Body of pancreas (tissue), 4 donors: Measurements from ENCODE around the gene PPFIA4. TPM values are rescaled to one million over a fixed set of nuclear protein-coding genes. Genes with fewer than 3 reads are reported as not detected.

Experiments
- ATAC-seq: fragments of 150-250 bp; one replicate; pipeline ENCODE4 v1.9.1; 2016
- DNase-seq, 4 donors: peaks; one replicate each; pipeline ENCODE4 v3.0.0-alpha.2; 2019
- H3K27ac ChIP-seq, 4 donors: fragments of 200-600 bp; sonication (generic); 1 replicate in 3 of 4; 2 replicates in 1 of 4; pipeline versions ENCODE4 v1.5.1 to v1.6.1; 2016 to 2019; ENCODE audit warnings: mild to moderate bottlenecking in 1 of 4, mixed read lengths in 1 of 4, moderate library complexity in 1 of 4
- H3K27me3 ChIP-seq, 2 donors: fragments of 200-600 bp; sonication (generic); one replicate each; pipeline ENCODE4 v1.6.0; 2016; ENCODE audit warnings: mild to moderate bottlenecking in 1 of 2
- H3K36me3 ChIP-seq, 2 donors: fragments of 200-600 bp; sonication (generic); replicated peaks in 1 of 2; 2 replicates each; pipeline ENCODE4 v1.5.1; 2016; ENCODE audit warnings: low read depth in 2 of 2; ENCODE audit not compliant: insufficient read depth in 1 of 2
- H3K4me1 ChIP-seq: fragments of 200-600 bp; sonication (generic); one replicate; pipeline ENCODE4 v1.6.0; 2016
- H3K4me3 ChIP-seq, 2 donors: fragments of 200-600 bp; sonication (generic); 1 replicate in 1 of 2; 2 replicates in 1 of 2; pipeline ENCODE4 v1.5.1; 2016 to 2019
- H3K9me3 ChIP-seq, 3 donors: fragments of 200-600 bp; sonication (generic); 1 replicate in 2 of 3; 2 replicates in 1 of 3; pipeline ENCODE4 v1.5.1; 2016
- CTCF ChIP-seq, 7 experiments: fragments of 450-650 bp in 4 of 7; fragments of 200-600 bp in 3 of 7; sonication (generic) in 3 of 7; IDR thresholded peaks; one replicate each; pipeline ENCODE4 v1.5.1; 2016 to 2019; ENCODE audit warnings: antibody characterized with exemption in 7 of 7
- POLR2A ChIP-seq, 3 donors: fragments of 450-650 bp; IDR thresholded peaks; one replicate each; pipeline ENCODE4 v1.6.1; 2016; ENCODE audit warnings: antibody characterized with exemption in 3 of 3, mild to moderate bottlenecking in 2 of 3
- WGBS, 2 donors: methylation state at CpG; one replicate each; pipeline ENCODE4 v1.1.5; 2017; 5-methylcytosine and 5-hydroxymethylcytosine counted together
- intact Hi-C: fragments of 100-400 bp; cut with DNase I; formaldehyde crosslinking; loops from one replicate; pipeline ENCODE4 v1.15.1; 2023
- total RNA-seq, 2 donors: library from RNA; depleted of rRNA; stranded (reverse); fragments of >200 nt; gene quantifications; one replicate each; pipeline ENCODE4 v1.1.0, GENCODE V29; 2016

The PPFIA4 gene
- total RNA-seq, 2 donors from 2014 or later: not detected

GRCh38 chr1:203090421-203091198 lies 64.3 kb downstream of the PPFIA4 start:
- WGBS, 2 donors: 60 to 65% methylated on average over 6 of the region's 6 CpGs
- ATAC-seq: no peak
- Histone ChIP-seq H3K36me3 (no peaks in the 10 kb centered on the region), H3K9me3 (peaks cover 0 to 9% (median 0%) of the 10 kb centered on the region in 3 donors), H3K4me3 (no peak overlapping the region), H3K27me3 (no peaks in the 10 kb centered on the region), H3K4me1 (no peaks in the 10 kb centered on the region), H3K27ac (no peak overlapping the region)
- intact Hi-C loops: no loop called here
- no peak for DNase-seq
- TF ChIP-seq POLR2A (IDR thresholded peaks at IDR 0.05): no peak
- no peak for TF ChIP-seq CTCF (IDR thresholded peaks at IDR 0.05)

DNA sequence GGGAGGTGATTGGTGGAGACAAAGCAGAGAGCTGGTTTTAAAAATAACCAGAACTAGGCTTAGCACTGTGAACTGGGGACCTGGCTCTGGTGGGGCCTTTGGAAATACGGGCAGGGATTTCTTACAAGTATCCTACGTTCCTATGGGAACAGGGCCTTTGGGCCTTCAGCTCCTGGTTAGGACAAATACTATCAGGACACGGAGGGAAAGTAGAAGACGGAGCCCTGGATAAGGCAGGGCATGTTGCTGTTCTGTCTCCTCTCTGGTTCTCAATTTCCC lies 64.8 kb downstream of the PPFIA4 start:
- TF ChIP-seq CTCF (IDR thresholded peaks at IDR 0.05) (no peak), POLR2A (IDR thresholded peaks at IDR 0.05) (no peak)
- H3K9me3 ChIP-seq: peaks cover 0 to 9% (median 0%) of the 10 kb centered on the region in 3 donors
- ATAC-seq: no peak
- H3K4me3 ChIP-seq: no peak overlapping the region
- H3K27ac ChIP-seq: no peak overlapping the region
- no peaks in the 10 kb centered on the region for H3K36me3 ChIP-seq
- no peak for DNase-seq
- intact Hi-C loops: no loop called here
- no peaks in the 10 kb centered on the region for H3K4me1 ChIP-seq
- H3K27me3 ChIP-seq: no peaks in the 10 kb centered on the region
- whole genome bisulfite sequencing, 2 donors: 68% methylated on average over 4 of the region's 4 CpGs

- no peak for TF ChIP-seq CTCF (IDR thresholded peaks at IDR 0.05)
- TF ChIP-seq POLR2A (IDR thresholded peaks at IDR 0.05): no peak
- intact Hi-C loops: no loop called here
- Histone ChIP-seq H3K27me3 (no peaks in the 10 kb centered on the region), H3K36me3 (no peaks in the 10 kb centered on the region), H3K27ac (no peak overlapping the region), H3K4me1 (no peaks in the 10 kb centered on the region), H3K9me3 (peaks cover 0 to 9% (median 0%) of the 10 kb centered on the region in 3 donors), H3K4me3 (no peak overlapping the region)
- WGBS, 2 donors: 44 to 59% methylated on average over 6 of the region's 6 CpGs
- DNase-seq: no peak
- ATAC-seq: no peak
Measured at GRCh38 chr1:203091761-203092330, 65.6 kb downstream of the PPFIA4 start.

DNA sequence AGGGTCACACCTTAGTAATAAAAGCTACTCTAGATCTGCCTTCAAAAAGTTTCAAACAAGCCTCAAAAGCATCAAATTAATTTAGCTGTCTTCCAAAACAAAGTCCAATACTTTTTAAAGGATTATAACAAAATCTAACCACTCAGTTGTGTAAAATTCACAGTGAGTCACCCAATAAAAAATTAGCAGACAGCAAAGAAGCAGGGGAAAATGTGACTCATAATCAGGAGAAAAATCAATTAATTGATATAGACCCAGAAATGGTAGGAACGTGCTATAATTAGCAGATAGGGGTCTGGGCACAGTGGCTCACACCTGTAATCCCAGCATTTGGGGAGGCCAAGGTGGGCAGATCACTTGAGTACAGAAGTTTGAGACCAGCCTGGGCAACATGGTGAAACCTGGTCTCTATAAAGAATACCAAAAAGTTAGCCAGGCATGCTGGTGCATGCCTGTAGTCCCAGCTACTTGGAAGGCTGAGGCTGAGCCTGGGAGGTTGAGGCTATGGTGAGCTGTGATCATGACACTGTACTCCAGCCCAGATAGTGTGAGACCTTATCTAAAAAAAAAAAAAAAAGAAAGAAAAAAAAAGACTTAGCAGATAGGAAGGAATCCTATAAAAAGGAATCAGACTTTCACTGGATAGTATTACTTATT lies 67.6 kb downstream of the PPFIA4 start:
- ATAC-seq (no peak), DNase-seq (no peak)
- Histone ChIP-seq H3K36me3 (no peaks in the 10 kb centered on the region), H3K4me1 (no peaks in the 10 kb centered on the region), H3K9me3 (peaks cover 0 to 9% (median 0%) of the 10 kb centered on the region in 3 donors), H3K27ac (no peak overlapping the region), H3K27me3 (no peaks in the 10 kb centered on the region), H3K4me3 (no peak overlapping the region)
- WGBS, 2 donors: 24 to 50% methylated on average over 1 of the region's 1 CpG
- TF ChIP-seq CTCF (IDR thresholded peaks at IDR 0.05): no peak
- TF ChIP-seq POLR2A (IDR thresholded peaks at IDR 0.05): no peak
- intact Hi-C loops: no loop called here
